GM12878 (cell line): ENCODE measurements around the gene SAFB. TPM values are rescaled to one million over a fixed set of nuclear protein-coding genes. Genes with fewer than 3 reads are reported as not detected.

Source experiments
- ATAC-seq: fragments of 200-7000 bp; cut with Tn5 transposase; 3 replicates; pipeline ENCODE4 v1.9.1; 2020; ENCODE audit warnings: mild to moderate bottlenecking, moderate library complexity
- BruUV-seq: library from RNA; stranded (reverse); fragments of 400-500 nt; replicated peaks from 2 replicates; lab custom pipeline; 2021; lab: Mats Ljungman, UMichigan
- CTCF ChIA-PET: fragments of 300-600 bp; sonication (Branson Sonifier 250); formaldehyde crosslinking; extraction: SDS; loops from one replicate; lab custom pipeline; 2021; ENCODE audit warnings: inconsistent platforms; lab: Yijun Ruan, JAX
- POLR2A ChIA-PET: fragments of 350-600 bp; formaldehyde crosslinking; extraction: SDS; loops from one replicate; lab custom pipeline; 2021; ENCODE audit warnings: inconsistent platforms; lab: Charles Lee
- RAD21 ChIA-PET: fragments of 300-600 bp; sonication (Branson Sonifier 250); formaldehyde crosslinking; loops from one replicate; lab custom pipeline; 2023; ENCODE audit warnings: antibody characterized with exemption; ENCODE audit not compliant: unreplicated experiment; lab: Charles Lee
- SMC1A ChIA-PET: fragments of 300-600 bp; sonication (Branson Sonifier 250); formaldehyde crosslinking; loops from one replicate; lab custom pipeline; 2023; ENCODE audit not compliant: unreplicated experiment, uncharacterized antibody; lab: Charles Lee
- DNase-seq: peaks from one replicate; pipeline ENCODE4 v3.0.0-alpha.2; 2011; ENCODE audit warnings: low read depth, low spot score
- FAIRE-seq: peaks from 3 replicates; lab custom pipeline; 2011; peaks lifted over from hg19 to GRCh38; lab: Jason Lieb, UNC
- H2AFZ ChIP-seq: 2 replicates; pipeline ENCODE4 v1.6.0; 2011; ENCODE audit warnings: low read depth, low read length, control low read depth; ENCODE audit not compliant: control insufficient read depth
- H3K27ac ChIP-seq: 2 replicates; pipeline ENCODE4 v1.5.1; 2011; ENCODE audit warnings: control low read depth; ENCODE audit not compliant: control insufficient read depth, insufficient read depth
- H3K27me3 ChIP-seq, 2 experiments: replicated peaks in 1 of 2; 2 replicates each; pipeline versions ENCODE4 v1.6.0 to v1.6.1; 2011; ENCODE audit warnings: low read length in 1 of 2; ENCODE audit not compliant: control insufficient read depth in 2 of 2, insufficient read depth in 2 of 2
- H3K36me3 ChIP-seq, 2 experiments: 2 replicates each; pipeline ENCODE4 v1.5.1; 2011; ENCODE audit warnings: low read length in 1 of 2; ENCODE audit not compliant: control insufficient read depth in 2 of 2, insufficient read depth in 2 of 2
- H3K4me1 ChIP-seq: 2 replicates; pipeline ENCODE4 v1.6.1; 2011; ENCODE audit warnings: mild to moderate bottlenecking, low read length, moderate library complexity, mixed read lengths; ENCODE audit not compliant: control insufficient read depth, insufficient read depth
- H3K4me2 ChIP-seq: 2 replicates; pipeline ENCODE4 v1.6.0; 2011; ENCODE audit warnings: control low read depth; ENCODE audit not compliant: control insufficient read depth, insufficient read depth
- H3K4me3 ChIP-seq: fragments of 200-600 bp; sonication (generic); 2 replicates; pipeline ENCODE4 v1.5.1; 2016
- H3K79me2 ChIP-seq: 2 replicates; pipeline ENCODE4 v1.6.0; 2011; ENCODE audit warnings: low read length; ENCODE audit not compliant: control insufficient read depth, insufficient read depth
- H3K9ac ChIP-seq: 2 replicates; pipeline ENCODE4 v1.8.0; 2011; ENCODE audit warnings: low read length, control low read depth, mixed read lengths; ENCODE audit not compliant: control insufficient read depth, insufficient read depth
- H3K9me3 ChIP-seq: replicated peaks from 3 replicates; pipeline ENCODE4 v1.5.1; 2011; ENCODE audit warnings: mild to moderate bottlenecking, low read length; ENCODE audit not compliant: control insufficient read depth, insufficient read depth
- H4K20me1 ChIP-seq: 2 replicates; pipeline ENCODE4 v1.6.0; 2011; ENCODE audit not compliant: control insufficient read depth, insufficient read depth
- BMI1 ChIP-seq: fragments of 450-650 bp; IDR thresholded peaks from 2 replicates; pipeline ENCODE4 v1.6.1; 2016; ENCODE audit warnings: mild to moderate bottlenecking, moderate library complexity, borderline replicate concordance
- HCFC1 ChIP-seq: fragments of 150-350 bp; IDR thresholded peaks from 2 replicates; pipeline ENCODE4 v1.6.1; 2014; ENCODE audit warnings: low read length
- NBN ChIP-seq: fragments of 450-650 bp; IDR thresholded peaks from 2 replicates; pipeline ENCODE4 v1.6.1; 2016
- NFIC ChIP-seq: IDR thresholded peaks from 2 replicates; pipeline ENCODE4 v1.6.1; 2012; ENCODE audit warnings: low read depth, mild to moderate bottlenecking, inconsistent platforms, low read length, moderate library complexity
- RFX5 ChIP-seq: IDR thresholded peaks from 2 replicates; pipeline ENCODE4 v1.6.1; 2011; ENCODE audit warnings: low read depth, low read length, improper control_type of control experiment
- SIN3A ChIP-seq: IDR thresholded peaks from 2 replicates; pipeline ENCODE4 v1.6.1; 2012; ENCODE audit warnings: low read depth, low read length, improper control_type of control experiment
- SKIL ChIP-seq: fragments of 450-650 bp; IDR thresholded peaks from 2 replicates; pipeline ENCODE4 v1.6.1; 2017; ENCODE audit warnings: mild to moderate bottlenecking, low read depth, inconsistent platforms; ENCODE audit not compliant: poor library complexity, severe bottlenecking
- YY1 ChIP-seq: IDR thresholded peaks from 2 replicates; pipeline ENCODE4 v1.6.1; 2011; ENCODE audit warnings: low read depth, mild to moderate bottlenecking, low read length
- WGBS: methylation state at CpG from one replicate; pipeline ENCODE4 v1.1.6; 2016; ENCODE audit warnings: low lambda C conversion rate; ENCODE audit not compliant: insufficient replicate concordance, insufficient coverage; ENCODE audit errors: missing lambda C conversion rate; 5-methylcytosine and 5-hydroxymethylcytosine counted together
- in situ Hi-C: fragments of 300-500 bp; cut with MboI; formaldehyde crosslinking; loops from 9 replicates; pipeline ENCODE4 v1.14.3; 2018; ENCODE audit warnings: mixed read lengths
- intact Hi-C: fragments of 100-400 bp; cut with micrococcal nuclease; formaldehyde crosslinking; loops from one replicate; pipeline ENCODE4 v1.14.2; 2022; ENCODE audit not compliant: unreplicated experiment
- polyA plus RNA-seq, 11 experiments: library from polyadenylated mRNA; depleted of rRNA in 4 of 11; unstranded in 6 of 11; stranded (reverse) in 5 of 11; fragments of >200 nt; fragmentation: Nextera tagmentation in 4 of 11; fragmentation: Illumina TruSeq in 1 of 11; extraction: Ambion mirVana in 4 of 11; extraction: Trizol in 1 of 11; gene quantifications; 1 replicate in 1 of 11; 2 replicates in 10 of 11; pipeline versions ENCODE4 v1.2.1 to v1.2.3, GENCODE V29; 2011 to 2016; ENCODE audit warnings: inconsistent platforms in 2 of 11, missing spikeins in 2 of 11, low read depth in 1 of 11
- total RNA-seq, 4 experiments: library from RNA; depleted of rRNA in 3 of 4; stranded (reverse); fragments of >200 nt in 3 of 4; fragmentation: Illumina TruSeq in 1 of 4; extraction: Trizol in 1 of 4; gene quantifications; 2 replicates each; pipeline versions ENCODE4 v1.2.1 to v1.2.3, GENCODE V29; 2013 to 2021

Gene SAFB
- total and polyA plus RNA-seq, 10 of the 15 experiments (the other 5 are each of a cell fraction or from before 2014, with no cell fraction given): 1.6 to 131 (median 61.2) TPM

GRCh38 chr19:5654931-5655330 is 32.0 kb downstream of the SAFB start:
- TF ChIP-seq HCFC1 (no peak), SIN3A (no peak), NFIC (no peak), YY1 (no peak), RFX5 (no peak), BMI1 (no peak), SKIL (no peak), NBN (no peak)
- in situ Hi-C loops (no loop called here), intact Hi-C loops (no loop called here)
- no peaks in the 10 kb centered on the region for H3K9me3 ChIP-seq
- H3K4me2 ChIP-seq: no peak overlapping the region
- H3K4me1 ChIP-seq: no peaks in the 10 kb centered on the region
- ChIA-PET RAD21 (no interaction called here), CTCF (interaction anchor here (1.2 to 1.5 kb wide), 2 partner anchors 10 to 35 kb away, joined by 3 read pairs; partner anchors contain the start of gene RPL36), SMC1A (interaction anchor here (1.1 to 1.7 kb wide), 2 partner anchors 33 to 36 kb away, joined by 3 read pairs; no protein-coding TSS in a partner anchor), POLR2A (no interaction called here)
- H3K27me3 ChIP-seq: no peaks in the 10 kb centered on the region
- H3K9ac ChIP-seq: no peak overlapping the region
- no peaks in the 10 kb centered on the region; the same call in 1 of the 2 replicates for H3K79me2 ChIP-seq
- ATAC-seq (no peak), FAIRE-seq (no peak), DNase-seq (no peak)
- no TSS peak for BruUV-seq
- no peak overlapping the region for H3K27ac ChIP-seq
- H3K36me3 ChIP-seq: peaks cover 36 to 44% of the 10 kb centered on the region in 2 experiments
- H3K4me3 ChIP-seq: no peak overlapping the region
- WGBS: 100% methylated on average over 5 of the region's 5 CpGs
- no peaks in the 10 kb centered on the region for H4K20me1 ChIP-seq
- no peak overlapping the region for H2AFZ ChIP-seq
